Peyer's patch (tissue), 4 donors: ENCODE measurements around the gene GDNF. TPM values are rescaled to one million over a fixed set of nuclear protein-coding genes. Genes with fewer than 3 reads are reported as not detected.

Source experiments
- DNase-seq, 3 donors: peaks; one replicate each; pipeline ENCODE4 v3.0.0-alpha.2; 2017 to 2019
- H3K27ac ChIP-seq, 4 donors: fragments of 200-600 bp; sonication (generic); one replicate each; pipeline ENCODE4 v1.5.1; 2016 to 2019
- H3K27me3 ChIP-seq, 2 donors: fragments of 200-600 bp; sonication (generic); one replicate each; pipeline ENCODE4 v1.5.1; 2019
- H3K36me3 ChIP-seq, 3 donors: fragments of 200-600 bp; sonication (generic); one replicate each; pipeline ENCODE4 v1.5.1; 2016 to 2019
- H3K4me1 ChIP-seq, 4 donors: fragments of 200-600 bp; sonication (generic); one replicate each; pipeline ENCODE4 v1.5.1; 2016 to 2019
- H3K4me3 ChIP-seq, 4 donors: fragments of 200-600 bp; sonication (generic); 1 replicate in 3 of 4; 2 replicates in 1 of 4; pipeline ENCODE4 v1.5.1; 2016 to 2019; ENCODE audit warnings: mild to moderate bottlenecking in 1 of 4
- H3K9me3 ChIP-seq, 4 donors: fragments of 200-600 bp; sonication (generic); one replicate each; pipeline ENCODE4 v1.5.1; 2016 to 2019; ENCODE audit warnings: mild to moderate bottlenecking in 1 of 4
- POLR2A ChIP-seq, 2 donors: fragments of 450-650 bp; IDR thresholded peaks; one replicate each; pipeline ENCODE4 v1.5.1; 2017; ENCODE audit warnings: antibody characterized with exemption in 2 of 2, mild to moderate bottlenecking in 2 of 2, moderate library complexity in 2 of 2
- total RNA-seq, 4 donors: library from RNA; depleted of rRNA; stranded (reverse); fragments of >200 nt; gene quantifications; one replicate each; pipeline ENCODE4 v1.1.0, GENCODE V29; 2016
- TF ChIP-seq, protein P1 (sequence below), 6 experiments: fragments of 450-650 bp in 4 of 6; fragments of 200-600 bp in 2 of 6; sonication (generic) in 1 of 6; IDR thresholded peaks; one replicate each; pipeline ENCODE4 v1.5.1; 2017 to 2019; ENCODE audit warnings: antibody characterized with exemption in 6 of 6, mild to moderate bottlenecking in 3 of 6, moderate library complexity in 1 of 6

The GDNF gene
- total RNA-seq, 4 donors from 2014 or later: 1.5 to 8.3 TPM; not detected in 2

DNA sequence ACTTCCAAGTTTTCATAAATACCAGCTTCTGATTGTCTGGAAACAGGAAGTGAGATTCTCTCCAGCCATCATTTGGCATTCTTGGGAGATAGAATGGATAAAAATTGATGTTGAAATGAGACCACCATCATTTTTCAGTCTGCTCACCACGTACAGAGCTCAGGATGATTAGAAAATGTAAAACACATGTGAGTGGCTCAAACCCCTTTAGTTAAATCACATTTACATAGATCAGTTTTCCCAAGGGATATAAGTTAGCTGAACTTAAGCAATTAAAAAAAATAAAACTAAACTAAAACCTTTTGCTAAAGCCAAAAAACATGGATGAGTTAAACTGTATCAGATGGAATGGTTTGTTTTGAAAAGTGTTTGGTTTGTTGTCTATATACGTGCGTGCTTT, 37.1 kb upstream of the GDNF start:
- no peak for TF ChIP-seq POLR2A (IDR thresholded peaks at IDR 0.05)
- TF ChIP-seq, protein P1, sequence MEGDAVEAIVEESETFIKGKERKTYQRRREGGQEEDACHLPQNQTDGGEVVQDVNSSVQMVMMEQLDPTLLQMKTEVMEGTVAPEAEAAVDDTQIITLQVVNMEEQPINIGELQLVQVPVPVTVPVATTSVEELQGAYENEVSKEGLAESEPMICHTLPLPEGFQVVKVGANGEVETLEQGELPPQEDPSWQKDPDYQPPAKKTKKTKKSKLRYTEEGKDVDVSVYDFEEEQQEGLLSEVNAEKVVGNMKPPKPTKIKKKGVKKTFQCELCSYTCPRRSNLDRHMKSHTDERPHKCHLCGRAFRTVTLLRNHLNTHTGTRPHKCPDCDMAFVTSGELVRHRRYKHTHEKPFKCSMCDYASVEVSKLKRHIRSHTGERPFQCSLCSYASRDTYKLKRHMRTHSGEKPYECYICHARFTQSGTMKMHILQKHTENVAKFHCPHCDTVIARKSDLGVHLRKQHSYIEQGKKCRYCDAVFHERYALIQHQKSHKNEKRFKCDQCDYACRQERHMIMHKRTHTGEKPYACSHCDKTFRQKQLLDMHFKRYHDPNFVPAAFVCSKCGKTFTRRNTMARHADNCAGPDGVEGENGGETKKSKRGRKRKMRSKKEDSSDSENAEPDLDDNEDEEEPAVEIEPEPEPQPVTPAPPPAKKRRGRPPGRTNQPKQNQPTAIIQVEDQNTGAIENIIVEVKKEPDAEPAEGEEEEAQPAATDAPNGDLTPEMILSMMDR (IDR thresholded peaks at IDR 0.05): no peak
- H3K4me3 ChIP-seq: no peak overlapping the region
- no peaks in the 10 kb centered on the region for H3K4me1 ChIP-seq
- no peaks in the 10 kb centered on the region for H3K36me3 ChIP-seq
- H3K9me3 ChIP-seq: no peaks in the 10 kb centered on the region
- DNase-seq: no peak
- no peak overlapping the region for H3K27ac ChIP-seq
- H3K27me3 ChIP-seq: no peaks in the 10 kb centered on the region

DNA sequence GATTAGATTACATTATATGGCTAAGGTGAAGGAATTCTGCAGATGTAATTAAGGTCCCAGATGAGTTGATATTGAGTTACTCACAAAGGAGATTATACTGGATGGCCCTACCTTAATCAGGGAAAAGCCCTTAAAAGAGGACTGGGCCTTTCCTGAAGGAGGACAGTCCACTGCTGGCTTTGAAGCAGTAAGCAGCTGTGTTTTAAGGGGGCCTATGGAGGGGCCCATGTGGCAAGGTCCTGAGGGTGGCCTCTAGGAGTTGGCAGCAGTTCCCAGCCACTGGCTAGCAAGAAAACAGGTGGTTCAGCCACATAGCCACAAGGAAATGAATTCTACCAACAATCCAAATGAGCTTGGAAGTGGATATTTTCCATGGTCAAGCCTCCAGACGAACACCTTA, 36.4 kb upstream of the GDNF start:
- TF ChIP-seq, protein P1 (IDR thresholded peaks at IDR 0.05): no peak
- TF ChIP-seq POLR2A (IDR thresholded peaks at IDR 0.05): no peak
- DNase-seq: no peak
- no peak overlapping the region for H3K4me3 ChIP-seq
- no peaks in the 10 kb centered on the region for H3K9me3 ChIP-seq
- H3K36me3 ChIP-seq: no peaks in the 10 kb centered on the region
- no peak overlapping the region for H3K27ac ChIP-seq
- H3K27me3 ChIP-seq: no peaks in the 10 kb centered on the region
- H3K4me1 ChIP-seq: no peaks in the 10 kb centered on the region

DNA sequence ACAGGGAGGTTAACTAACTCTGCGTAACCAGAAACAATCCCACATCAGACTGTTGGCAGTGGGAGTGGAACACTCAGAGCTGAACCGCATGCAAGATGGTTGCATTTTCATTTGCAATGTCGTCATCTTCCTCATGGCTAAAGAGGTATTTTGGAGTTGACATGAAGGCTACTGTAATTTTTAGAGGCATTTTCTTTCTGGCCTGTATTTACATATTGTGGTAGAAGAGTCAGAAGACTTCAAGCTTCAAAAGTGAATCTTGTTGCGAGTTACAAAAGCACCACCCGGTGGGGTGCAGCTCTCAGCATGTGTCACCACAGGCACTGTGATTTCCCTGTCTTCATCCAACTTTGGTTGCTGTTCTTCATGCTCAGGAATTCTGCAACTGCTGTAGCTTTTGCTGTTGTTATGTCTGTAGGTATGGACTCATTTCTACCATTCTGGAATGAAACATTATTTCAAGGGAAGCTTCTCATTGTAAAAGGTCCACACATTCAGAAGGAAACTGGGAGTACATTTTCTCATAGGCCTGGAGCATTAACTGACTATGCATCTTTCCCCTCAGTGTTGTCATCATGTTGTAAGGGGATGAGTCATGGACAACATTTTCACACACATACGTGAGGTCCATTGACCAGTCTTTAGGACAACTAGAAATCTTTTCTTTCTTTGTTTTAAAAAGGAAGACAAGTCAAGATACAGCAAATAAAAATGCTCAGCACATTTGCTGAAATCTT, 35.4 kb upstream of the GDNF start:
- H3K36me3 ChIP-seq: no peaks in the 10 kb centered on the region

DNA sequence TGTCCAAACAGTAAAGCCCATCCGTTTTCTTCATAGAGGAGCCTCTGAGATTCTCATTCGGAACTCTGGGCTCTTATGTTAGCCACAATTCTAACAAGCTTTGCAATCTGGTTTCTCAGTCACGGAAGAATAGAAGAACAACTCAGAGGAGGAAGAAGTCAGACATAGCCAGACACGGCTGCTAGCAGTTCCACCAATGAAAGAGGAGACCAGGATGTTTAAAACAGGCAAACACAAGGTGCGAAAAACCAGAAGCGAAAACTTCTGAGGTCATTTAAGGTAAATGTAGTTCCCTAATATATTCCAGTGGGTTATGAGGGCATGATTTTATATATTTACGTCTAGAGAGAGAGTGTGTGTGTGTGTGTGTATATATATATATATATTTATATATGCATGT, 34.1 kb upstream of the GDNF start:
- no peak overlapping the region for H3K4me3 ChIP-seq
- H3K27me3 ChIP-seq: no peaks in the 10 kb centered on the region
- H3K4me1 ChIP-seq: no peaks in the 10 kb centered on the region
- TF ChIP-seq POLR2A (IDR thresholded peaks at IDR 0.05): no peak
- TF ChIP-seq, protein P1 (IDR thresholded peaks at IDR 0.05): no peak
- H3K9me3 ChIP-seq: no peaks in the 10 kb centered on the region
- no peak overlapping the region for H3K27ac ChIP-seq
- no peaks in the 10 kb centered on the region for H3K36me3 ChIP-seq
- no peak for DNase-seq

More for the DNA sequence above, 35.4 kb upstream of the GDNF start:
- no peak for DNase-seq
- TF ChIP-seq, protein P1 (IDR thresholded peaks at IDR 0.05): no peak
- TF ChIP-seq POLR2A (IDR thresholded peaks at IDR 0.05): no peak
- H3K9me3 ChIP-seq: no peaks in the 10 kb centered on the region
- H3K4me3 ChIP-seq: no peak overlapping the region
- no peaks in the 10 kb centered on the region for H3K27me3 ChIP-seq
- no peak overlapping the region for H3K27ac ChIP-seq
- no peaks in the 10 kb centered on the region for H3K4me1 ChIP-seq

DNA sequence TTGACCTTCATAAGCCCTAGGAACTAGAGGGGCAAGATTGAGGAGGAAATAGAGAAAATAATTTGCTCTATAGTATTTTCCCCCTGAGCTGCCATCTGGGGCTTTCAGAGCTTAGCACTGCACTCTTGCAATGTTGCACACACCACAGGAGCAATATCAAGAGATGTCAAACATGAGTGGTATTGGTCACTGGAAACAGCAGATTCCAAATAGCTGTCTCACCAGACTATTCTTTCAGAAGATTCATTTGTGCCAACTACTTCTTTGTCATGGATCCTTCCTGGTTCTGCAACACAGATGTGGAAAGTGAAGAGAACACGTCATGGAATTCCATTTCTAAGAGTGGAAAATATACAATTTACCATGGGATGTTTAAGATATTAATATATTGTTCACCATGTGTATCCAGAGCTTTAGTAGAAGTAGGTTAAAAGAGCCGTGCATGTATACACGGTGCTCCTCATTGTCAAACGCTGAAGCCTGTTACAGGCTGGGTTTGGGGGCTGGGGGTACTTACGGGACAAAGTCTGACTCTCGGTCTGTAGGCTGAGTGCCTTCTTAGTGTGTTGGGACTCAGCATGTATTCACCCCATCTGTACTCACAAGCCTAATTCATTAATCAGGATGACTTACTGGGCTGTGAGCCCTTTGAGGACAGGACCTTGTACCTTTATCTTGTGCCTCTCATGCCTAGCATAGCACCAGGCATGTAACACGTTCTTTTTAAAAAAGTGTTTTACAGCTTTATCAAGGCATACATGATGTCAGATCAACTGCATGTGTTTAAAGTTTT, 31.4 kb upstream of the GDNF start:
- H3K4me1 ChIP-seq: no peaks in the 10 kb centered on the region
- no peaks in the 10 kb centered on the region for H3K9me3 ChIP-seq
- no peaks in the 10 kb centered on the region for H3K36me3 ChIP-seq
- TF ChIP-seq, protein P1 (IDR thresholded peaks at IDR 0.05): no peak
- no peak for TF ChIP-seq POLR2A (IDR thresholded peaks at IDR 0.05)
- no peak for DNase-seq
- H3K27ac ChIP-seq: no peak overlapping the region
- H3K4me3 ChIP-seq: no peak overlapping the region
- no peaks in the 10 kb centered on the region for H3K27me3 ChIP-seq
